Esophagus (tissue), 2 donors: Measurements from ENCODE around the gene ITGAE. TPM values are rescaled to one million over a fixed set of nuclear protein-coding genes. Genes with fewer than 3 reads are reported as not detected.
"Not testable (repeated sequence)": the region's sequence is repeated elsewhere in the genome, so short reads cannot be mapped to it uniquely, and the experiment has no call there.

Source experiments
- H3K27ac ChIP-seq, 2 donors: one replicate each; pipeline ENCODE4 v1.5.1; 2013; ENCODE audit warnings: low read depth in 2 of 2, mild to moderate bottlenecking in 2 of 2, inconsistent platforms in 1 of 2, low read length in 1 of 2, moderate library complexity in 1 of 2
- H3K27me3 ChIP-seq, 2 donors: one replicate each; pipeline ENCODE4 v1.6.1; 2013; ENCODE audit warnings: low read length in 2 of 2, control low read depth in 1 of 2, mild to moderate bottlenecking in 1 of 2; ENCODE audit not compliant: insufficient read depth in 2 of 2, control insufficient read depth in 1 of 2
- H3K36me3 ChIP-seq, 2 donors: one replicate each; pipeline ENCODE4 v1.6.1; 2013; ENCODE audit warnings: low read length in 1 of 2; ENCODE audit not compliant: control insufficient read depth in 2 of 2, insufficient read depth in 2 of 2
- H3K4me1 ChIP-seq, 2 donors: one replicate each; pipeline ENCODE4 v1.6.1; 2013; ENCODE audit warnings: low read length in 1 of 2; ENCODE audit not compliant: control insufficient read depth in 2 of 2, insufficient read depth in 2 of 2
- H3K4me3 ChIP-seq, 2 donors: one replicate each; pipeline ENCODE4 v1.5.1; 2013; ENCODE audit warnings: low read length in 2 of 2, mild to moderate bottlenecking in 2 of 2, low read depth in 1 of 2, moderate library complexity in 1 of 2
- H3K9me3 ChIP-seq, 2 donors: one replicate each; pipeline ENCODE4 v1.6.1; 2013; ENCODE audit warnings: mild to moderate bottlenecking in 2 of 2, low read depth in 1 of 2, low read length in 1 of 2, moderate library complexity in 1 of 2; ENCODE audit not compliant: control insufficient read depth in 2 of 2, insufficient read depth in 1 of 2
- WGBS, 2 donors: extraction: QIAGEN DNeasy Blood & Tissue Kit; methylation state at CpG; one replicate each; pipeline ENCODE4 v1.1.7; 2013; 5-methylcytosine and 5-hydroxymethylcytosine counted together
- polyA plus RNA-seq, 2 donors: library from polyadenylated mRNA; stranded (reverse); fragments of 200-250 nt; gene quantifications; one replicate each; pipeline ENCODE4 v1.2.3, GENCODE V29; 2013
- donor health status: healthy with polysubstance abuse.
- donor health status: Bipolar disorder and iron deficiency.

ITGAE gene
- polyA plus RNA-seq, 2 donors: 26.8 to 33.7 TPM

GRCh38 chr17:3796822-3797170 is 4.2 kb downstream of the ITGAE start:
- 84 to 87% methylated on average over 9 of the region's 9 CpGs for WGBS, 2 donors
- peak overlapping the region in 1 of 2 donors; percentile 17 for H3K27ac ChIP-seq
- peaks cover 0 to 2% of the 10 kb centered on the region in 2 donors for H3K36me3 ChIP-seq
- no peaks in the 10 kb centered on the region for H3K9me3 ChIP-seq
- H3K27me3 ChIP-seq: no peaks in the 10 kb centered on the region
- no peak overlapping the region for H3K4me3 ChIP-seq
- peaks cover 0 to 7% of the 10 kb centered on the region in 2 donors for H3K4me1 ChIP-seq

- Histone ChIP-seq H3K27me3 (no peaks in the 10 kb centered on the region), H3K36me3 (peaks cover 0 to 2% of the 10 kb centered on the region in 2 donors), H3K9me3 (no peaks in the 10 kb centered on the region), H3K4me1 (peaks cover 0 to 7% of the 10 kb centered on the region in 2 donors), H3K27ac (peak overlapping the region in 1 of 2 donors; percentile 17), H3K4me3 (no peak overlapping the region)
- WGBS, 2 donors: 77% methylated on average over 16 to 17 of the region's 17 CpGs
Measured at GRCh38 chr17:3796110-3796821, 4.7 kb downstream of the ITGAE start.

GRCh38 chr17:3795390-3796102 is 5.4 kb downstream of the ITGAE start:
- Histone ChIP-seq H3K27ac (no peak overlapping the region), H3K4me1 (peaks cover 0 to 7% of the 10 kb centered on the region in 2 donors)
- WGBS, 2 donors: 70 to 75% methylated on average over 31 of the region's 31 CpGs

GRCh38 chr17:3794557-3795389 is 6.2 kb downstream of the ITGAE start:
- no peaks in the 10 kb centered on the region for H3K36me3 ChIP-seq

More at GRCh38 chr17:3795390-3796102, 5.4 kb downstream of the ITGAE start:
- Histone ChIP-seq H3K4me3 (no peak overlapping the region), H3K9me3 (no peaks in the 10 kb centered on the region), H3K36me3 (no peaks in the 10 kb centered on the region), H3K27me3 (no peaks in the 10 kb centered on the region)

GRCh38 chr17:3794152-3794551 is 6.8 kb downstream of the ITGAE start:
- not testable (repeated sequence) for H3K4me3 ChIP-seq, H3K4me1 ChIP-seq, H3K27ac ChIP-seq, H3K36me3 ChIP-seq, H3K27me3 ChIP-seq, H3K9me3 ChIP-seq
- 94 to 95% methylated on average over 9 of the region's 9 CpGs for WGBS, 2 donors

More at GRCh38 chr17:3794557-3795389, 6.2 kb downstream of the ITGAE start:
- peaks cover 0 to 7% of the 10 kb centered on the region in 2 donors for H3K4me1 ChIP-seq
- no peaks in the 10 kb centered on the region for H3K27me3 ChIP-seq
- 69 to 71% methylated on average over 22 to 26 of the region's 26 CpGs for WGBS, 2 donors
- H3K4me3 ChIP-seq: no peak overlapping the region
- no peak overlapping the region for H3K27ac ChIP-seq
- H3K9me3 ChIP-seq: no peaks in the 10 kb centered on the region

GRCh38 chr17:3793258-3793657 is 7.7 kb downstream of the ITGAE start:
- not testable (repeated sequence) for H3K4me1 ChIP-seq, H3K36me3 ChIP-seq, H3K27ac ChIP-seq, H3K27me3 ChIP-seq, H3K9me3 ChIP-seq, H3K4me3 ChIP-seq
- 81 to 85% methylated on average over 7 of the region's 7 CpGs for WGBS, 2 donors

GRCh38 chr17:3792481-3792880 is 8.5 kb downstream of the ITGAE start:
- Histone ChIP-seq H3K27ac (no peak overlapping the region), H3K4me1 (peaks cover 0 to 7% of the 10 kb centered on the region in 2 donors), H3K9me3 (no peaks in the 10 kb centered on the region), H3K36me3 (no peaks in the 10 kb centered on the region), H3K4me3 (no peak overlapping the region), H3K27me3 (no peaks in the 10 kb centered on the region)
- WGBS, 2 donors: 40 to 50% methylated on average over 6 of the region's 6 CpGs

- H3K36me3 ChIP-seq: no peaks in the 10 kb centered on the region
- no peak overlapping the region for H3K27ac ChIP-seq
- WGBS, 2 donors: 64 to 73% methylated on average over 2 of the region's 2 CpGs
- H3K27me3 ChIP-seq: no peaks in the 10 kb centered on the region
- no peak overlapping the region for H3K4me3 ChIP-seq
- H3K9me3 ChIP-seq: no peaks in the 10 kb centered on the region
- no peaks in the 10 kb centered on the region for H3K4me1 ChIP-seq
Measured at GRCh38 chr17:3788200-3788599, 12.8 kb downstream of the ITGAE start.

- not testable (repeated sequence) for H3K27ac ChIP-seq, H3K9me3 ChIP-seq
- WGBS, 2 donors: 86 to 88% methylated on average over 5 of the region's 5 CpGs
Measured at GRCh38 chr17:3785323-3785722, 15.7 kb downstream of the ITGAE start.

More at GRCh38 chr17:3785323-3785722, 15.7 kb downstream of the ITGAE start:
- H3K4me3 ChIP-seq, H3K4me1 ChIP-seq, H3K27me3 ChIP-seq, H3K36me3 ChIP-seq: not testable (repeated sequence)
